ENCODE measurements around the gene INHBC.

DNA sequence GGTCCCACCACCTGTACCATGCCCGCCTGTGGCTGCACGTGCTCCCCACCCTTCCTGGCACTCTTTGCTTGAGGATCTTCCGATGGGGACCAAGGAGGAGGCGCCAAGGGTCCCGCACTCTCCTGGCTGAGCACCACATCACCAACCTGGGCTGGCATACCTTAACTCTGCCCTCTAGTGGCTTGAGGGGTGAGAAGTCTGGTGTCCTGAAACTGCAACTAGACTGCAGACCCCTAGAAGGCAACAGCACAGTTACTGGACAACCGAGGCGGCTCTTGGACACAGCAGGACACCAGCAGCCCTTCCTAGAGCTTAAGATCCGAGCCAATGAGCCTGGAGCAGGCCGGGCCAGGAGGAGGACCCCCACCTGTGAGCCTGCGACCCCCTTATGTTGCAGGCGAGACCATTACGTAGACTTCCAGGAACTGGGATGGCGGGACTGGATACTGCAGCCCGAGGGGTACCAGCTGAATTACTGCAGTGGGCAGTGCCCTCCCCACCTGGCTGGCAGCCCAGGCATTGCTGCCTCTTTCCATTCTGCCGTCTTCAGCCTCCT is 21.6 kb downstream of the INHBC start:
- TF ChIP-seq, protein P1, sequence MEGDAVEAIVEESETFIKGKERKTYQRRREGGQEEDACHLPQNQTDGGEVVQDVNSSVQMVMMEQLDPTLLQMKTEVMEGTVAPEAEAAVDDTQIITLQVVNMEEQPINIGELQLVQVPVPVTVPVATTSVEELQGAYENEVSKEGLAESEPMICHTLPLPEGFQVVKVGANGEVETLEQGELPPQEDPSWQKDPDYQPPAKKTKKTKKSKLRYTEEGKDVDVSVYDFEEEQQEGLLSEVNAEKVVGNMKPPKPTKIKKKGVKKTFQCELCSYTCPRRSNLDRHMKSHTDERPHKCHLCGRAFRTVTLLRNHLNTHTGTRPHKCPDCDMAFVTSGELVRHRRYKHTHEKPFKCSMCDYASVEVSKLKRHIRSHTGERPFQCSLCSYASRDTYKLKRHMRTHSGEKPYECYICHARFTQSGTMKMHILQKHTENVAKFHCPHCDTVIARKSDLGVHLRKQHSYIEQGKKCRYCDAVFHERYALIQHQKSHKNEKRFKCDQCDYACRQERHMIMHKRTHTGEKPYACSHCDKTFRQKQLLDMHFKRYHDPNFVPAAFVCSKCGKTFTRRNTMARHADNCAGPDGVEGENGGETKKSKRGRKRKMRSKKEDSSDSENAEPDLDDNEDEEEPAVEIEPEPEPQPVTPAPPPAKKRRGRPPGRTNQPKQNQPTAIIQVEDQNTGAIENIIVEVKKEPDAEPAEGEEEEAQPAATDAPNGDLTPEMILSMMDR (IDR thresholded peaks at IDR 0.05 in 4 of 5, conservative IDR thresholded peaks at IDR 0.05 in 1 of 5) = peak; percentile 29 to 55 (median 47)
- TF ChIP-seq POLR2A (IDR thresholded peaks at IDR 0.05) = no peak
